Measurements from ENCODE around the gene GNG2.

The GNG2 gene

DNA sequence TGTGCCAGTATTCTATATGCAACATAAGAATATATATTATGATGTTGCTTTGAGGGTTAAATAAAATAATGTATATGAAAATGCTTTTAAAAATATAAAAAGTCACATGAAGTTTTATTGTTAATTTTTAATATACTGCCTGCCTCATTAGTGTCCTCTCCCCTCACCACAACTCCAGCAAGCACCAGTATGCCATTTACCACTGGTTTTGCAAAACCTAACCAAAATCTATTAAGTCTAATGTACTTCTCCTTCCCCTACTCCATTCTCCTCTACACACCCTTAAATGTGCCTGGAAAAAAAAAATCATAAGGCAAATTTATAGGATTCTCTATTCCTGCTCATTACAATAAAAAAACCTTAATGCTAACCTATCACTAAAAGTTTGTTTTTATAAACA, 24.0 kb upstream of the GNG2 start:
- no peak overlapping the region for H3K4me3 ChIP-seq (ENCODE audit: low read depth, low read length)
- no peak overlapping the region for H3K9ac ChIP-seq (ENCODE audit: low read depth, low read length)
- no peaks in the 10 kb centered on the region for H3K27me3 ChIP-seq (ENCODE audit: control insufficient read depth, insufficient read depth, low read length)
- H3K36me3 ChIP-seq (ENCODE audit: control insufficient read depth, insufficient read depth, low read length), result no peaks in the 10 kb centered on the region
- no peaks in the 10 kb centered on the region for H3K9me3 ChIP-seq (ENCODE audit: control insufficient read depth, insufficient read depth, low read length)
- peaks cover 20% of the 10 kb centered on the region for H3K4me1 ChIP-seq (ENCODE audit: control insufficient read depth, insufficient read depth, low read length)

DNA sequence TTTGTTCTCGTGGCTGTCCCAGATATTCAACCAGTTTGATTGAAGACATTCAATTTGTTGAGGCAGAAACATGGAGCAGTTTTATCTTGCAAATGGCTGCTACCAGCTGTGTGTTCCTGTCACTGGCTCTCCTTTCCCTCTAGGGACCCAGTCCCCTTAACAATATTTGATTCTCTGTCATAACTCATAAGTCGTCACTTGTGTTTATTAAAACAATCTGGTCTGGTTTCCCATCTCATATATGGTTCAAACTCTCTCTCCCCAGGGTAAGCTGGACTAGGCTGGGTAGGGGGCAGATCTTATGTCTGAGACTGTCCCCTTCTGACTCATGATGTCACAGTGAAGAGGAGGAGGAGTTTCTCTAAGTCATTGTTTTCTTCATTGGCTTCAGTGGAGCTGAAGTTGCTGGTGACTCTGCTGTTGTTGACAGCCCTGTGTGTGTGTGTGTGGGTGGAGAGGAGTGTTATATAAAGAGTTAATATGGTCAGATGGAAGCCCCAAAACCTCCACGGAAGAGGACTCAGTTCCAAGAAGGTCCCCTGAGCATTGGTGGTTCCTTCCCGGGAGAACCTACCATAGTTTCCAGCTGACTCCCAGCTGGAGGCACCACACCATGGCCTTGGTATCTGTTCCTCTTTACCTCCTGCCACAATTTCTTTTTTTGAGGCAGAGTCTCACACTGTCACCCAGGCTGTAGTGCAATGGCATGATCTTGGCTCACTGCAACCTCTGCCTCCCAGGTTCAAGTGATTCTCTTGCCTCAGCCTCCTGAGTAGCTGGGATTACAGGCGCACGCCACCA, 16.1 kb upstream of the GNG2 start:
- Histone ChIP-seq H3K4me3 (ENCODE audit: low read depth, low read length) (no peak overlapping the region), H3K27me3 (ENCODE audit: control insufficient read depth, insufficient read depth, low read length) (no peaks in the 10 kb centered on the region), H3K36me3 (ENCODE audit: control insufficient read depth, insufficient read depth, low read length) (no peaks in the 10 kb centered on the region), H3K9ac (ENCODE audit: low read depth, low read length) (no peak overlapping the region), H3K4me1 (ENCODE audit: control insufficient read depth, insufficient read depth, low read length) (peaks cover 11% of the 10 kb centered on the region), H3K9me3 (ENCODE audit: control insufficient read depth, insufficient read depth, low read length) (no peaks in the 10 kb centered on the region)

DNA sequence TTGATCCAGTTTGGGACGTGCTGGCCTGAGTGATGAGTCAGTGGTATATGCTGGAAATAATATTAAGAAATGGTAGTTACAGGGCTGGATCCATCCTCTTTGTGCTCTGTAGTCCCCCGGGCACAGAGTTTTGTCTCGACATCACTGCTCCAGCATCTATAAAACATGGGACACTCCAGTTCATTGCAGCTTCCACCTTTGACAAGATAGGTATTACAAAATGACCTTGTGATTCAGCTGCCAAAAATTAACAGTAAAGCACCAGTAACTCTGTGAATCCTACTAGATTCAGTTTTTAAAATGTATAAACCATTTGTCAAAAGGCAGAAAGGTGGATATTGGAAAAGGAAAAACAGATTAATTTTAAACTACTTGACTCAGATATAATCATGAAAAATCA, 14.6 kb upstream of the GNG2 start:
- H3K9me3 ChIP-seq (ENCODE audit: control insufficient read depth, insufficient read depth, low read length), result no peaks in the 10 kb centered on the region
- H3K4me1 ChIP-seq (ENCODE audit: control insufficient read depth, insufficient read depth, low read length), result peaks cover 11% of the 10 kb centered on the region
- H3K4me3 ChIP-seq (ENCODE audit: low read depth, low read length), result no peak overlapping the region
- H3K27me3 ChIP-seq (ENCODE audit: control insufficient read depth, insufficient read depth, low read length), result no peaks in the 10 kb centered on the region
- no peak overlapping the region for H3K9ac ChIP-seq (ENCODE audit: low read depth, low read length)
- no peaks in the 10 kb centered on the region for H3K36me3 ChIP-seq (ENCODE audit: control insufficient read depth, insufficient read depth, low read length)

DNA sequence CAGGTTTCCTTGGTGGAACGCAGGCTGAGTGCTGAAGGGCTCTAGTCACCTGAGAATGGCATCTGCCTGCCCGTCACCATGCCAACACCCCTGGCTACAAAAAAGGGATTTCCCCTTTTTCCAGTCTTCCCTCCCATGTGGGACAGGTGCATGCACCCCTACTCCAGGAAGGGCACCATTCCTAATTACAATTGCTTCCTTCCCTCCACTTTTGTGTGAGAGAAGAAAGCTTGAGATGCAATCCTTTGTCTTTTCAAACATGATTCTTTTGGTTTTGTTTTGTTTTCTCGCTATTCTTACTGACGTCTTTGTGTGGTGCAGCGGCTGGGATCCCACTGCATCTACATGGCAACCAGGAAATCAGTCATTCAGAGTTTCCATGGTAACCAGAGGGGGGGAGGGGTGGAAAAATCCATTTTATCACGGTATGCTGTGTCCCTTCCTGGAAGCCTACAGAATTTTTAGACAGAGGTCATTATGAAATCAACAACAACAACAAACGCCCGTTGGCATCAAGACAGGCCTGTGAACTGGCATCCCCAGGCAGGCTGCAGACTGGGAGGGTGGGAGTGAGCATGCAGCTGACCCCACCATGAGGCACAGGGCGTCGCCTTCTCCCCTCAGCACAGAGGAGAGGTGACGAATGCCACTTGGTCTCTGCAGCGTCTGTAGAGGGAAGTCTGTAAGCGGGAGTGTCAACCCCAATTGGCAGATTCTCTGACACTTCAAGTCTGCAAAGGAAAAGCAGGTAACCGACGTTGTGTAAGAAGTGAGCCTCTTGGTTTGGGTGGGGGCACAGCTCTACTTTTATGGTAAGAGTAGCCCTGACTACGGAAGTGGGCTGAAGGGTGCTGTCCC, 13.6 kb upstream of the GNG2 start:
- Histone ChIP-seq H3K4me3 (ENCODE audit: low read depth, low read length) (peak overlapping the region; percentile 46), H3K4me1 (ENCODE audit: control insufficient read depth, insufficient read depth, low read length) (peaks cover 11% of the 10 kb centered on the region), H3K9ac (ENCODE audit: low read depth, low read length) (no peak overlapping the region), H3K36me3 (ENCODE audit: control insufficient read depth, insufficient read depth, low read length) (no peaks in the 10 kb centered on the region), H3K27me3 (ENCODE audit: control insufficient read depth, insufficient read depth, low read length) (no peaks in the 10 kb centered on the region), H3K9me3 (ENCODE audit: control insufficient read depth, insufficient read depth, low read length) (no peaks in the 10 kb centered on the region)

DNA sequence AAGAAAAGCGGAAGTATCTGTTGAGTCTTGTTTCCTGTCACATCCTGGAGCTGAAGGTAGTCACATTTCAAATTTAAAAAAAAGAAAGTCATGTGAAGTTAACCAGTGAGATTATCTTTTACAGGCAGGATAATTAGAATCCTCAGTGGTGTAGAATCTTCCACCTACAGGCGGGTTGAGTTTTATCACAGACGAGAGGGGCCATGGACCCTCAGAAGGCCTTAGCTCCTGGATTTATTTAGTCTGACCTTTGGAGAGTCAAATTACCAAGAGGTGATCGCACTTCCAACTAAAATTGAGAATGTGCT, 13.0 kb upstream of the GNG2 start:
- H3K36me3 ChIP-seq (ENCODE audit: control insufficient read depth, insufficient read depth, low read length), result no peaks in the 10 kb centered on the region
- H3K4me3 ChIP-seq (ENCODE audit: low read depth, low read length), result peak overlapping the region; percentile 46
- peaks cover 11% of the 10 kb centered on the region for H3K4me1 ChIP-seq (ENCODE audit: control insufficient read depth, insufficient read depth, low read length)
- H3K9ac ChIP-seq (ENCODE audit: low read depth, low read length), result no peak overlapping the region
- H3K27me3 ChIP-seq (ENCODE audit: control insufficient read depth, insufficient read depth, low read length), result no peaks in the 10 kb centered on the region
- H3K9me3 ChIP-seq (ENCODE audit: control insufficient read depth, insufficient read depth, low read length), result no peaks in the 10 kb centered on the region

DNA sequence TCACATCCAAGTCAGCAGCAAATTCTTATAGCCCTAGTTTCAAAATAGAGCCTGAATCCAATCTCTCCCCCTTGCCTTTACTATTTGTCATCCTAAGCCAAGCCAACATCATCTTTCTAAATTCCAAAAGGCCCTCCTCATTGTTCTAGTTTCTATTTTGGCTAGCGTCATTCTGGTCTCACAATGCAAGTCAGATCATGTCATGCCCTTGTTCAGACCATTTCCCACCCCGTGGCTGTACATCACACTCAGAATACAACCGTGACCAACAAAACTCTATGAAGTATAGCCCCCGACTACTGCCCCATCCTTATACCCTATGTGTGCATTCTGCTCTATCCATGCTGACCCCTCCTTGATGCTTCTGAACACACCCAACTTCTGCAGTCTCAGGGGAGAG, 12.3 kb upstream of the GNG2 start:
- H3K9me3 ChIP-seq (ENCODE audit: control insufficient read depth, insufficient read depth, low read length), result no peaks in the 10 kb centered on the region
- no peak overlapping the region for H3K9ac ChIP-seq (ENCODE audit: low read depth, low read length)
- no peaks in the 10 kb centered on the region for H3K36me3 ChIP-seq (ENCODE audit: control insufficient read depth, insufficient read depth, low read length)
- no peaks in the 10 kb centered on the region for H3K27me3 ChIP-seq (ENCODE audit: control insufficient read depth, insufficient read depth, low read length)
- H3K4me3 ChIP-seq (ENCODE audit: low read depth, low read length), result no peak overlapping the region
- H3K4me1 ChIP-seq (ENCODE audit: control insufficient read depth, insufficient read depth, low read length), result peaks cover 11% of the 10 kb centered on the region

DNA sequence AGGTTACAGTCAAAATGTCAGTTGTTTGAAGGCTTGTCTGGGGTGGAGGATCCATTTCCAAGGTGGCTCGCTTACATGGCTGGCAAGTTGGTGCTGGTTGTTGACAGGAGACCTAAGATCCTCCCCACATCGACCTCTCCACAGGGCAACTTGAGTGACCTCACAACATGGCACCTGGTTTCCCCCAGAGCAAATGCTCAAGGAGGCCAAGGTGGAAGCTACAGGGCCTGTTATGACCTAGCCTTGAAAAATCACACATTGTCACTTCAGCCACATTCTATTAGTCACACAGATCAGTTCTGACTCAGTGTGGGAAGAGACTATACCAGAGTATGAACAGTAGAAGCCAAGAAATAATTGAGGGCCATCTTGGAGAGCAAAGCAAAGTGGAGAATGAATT, 11.3 kb upstream of the GNG2 start:
- H3K36me3 ChIP-seq (ENCODE audit: control insufficient read depth, insufficient read depth, low read length), result no peaks in the 10 kb centered on the region
- H3K9me3 ChIP-seq (ENCODE audit: control insufficient read depth, insufficient read depth, low read length), result no peaks in the 10 kb centered on the region
- H3K27me3 ChIP-seq (ENCODE audit: control insufficient read depth, insufficient read depth, low read length), result no peaks in the 10 kb centered on the region
- H3K4me3 ChIP-seq (ENCODE audit: low read depth, low read length), result no peak overlapping the region
- H3K4me1 ChIP-seq (ENCODE audit: control insufficient read depth, insufficient read depth, low read length), result peaks cover 11% of the 10 kb centered on the region
- no peak overlapping the region for H3K9ac ChIP-seq (ENCODE audit: low read depth, low read length)

DNA sequence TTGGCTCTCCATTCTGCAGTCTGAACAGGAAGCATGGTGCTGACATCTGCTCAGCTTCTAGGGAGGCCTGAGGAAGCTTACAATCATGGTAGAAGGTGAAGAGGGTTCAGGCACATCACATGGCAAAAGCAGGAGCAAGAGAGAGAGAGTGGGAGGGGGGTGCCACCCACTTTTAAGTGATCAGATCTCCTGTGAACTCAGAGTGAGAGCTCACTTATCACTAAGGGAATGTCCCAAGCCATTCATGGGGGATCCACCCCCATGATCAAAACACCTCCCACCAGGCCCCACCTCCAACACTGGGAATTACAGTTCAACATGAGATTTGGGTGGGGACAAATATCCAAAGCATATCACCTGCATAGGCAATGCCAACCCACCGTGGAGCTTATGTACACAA, 9.8 kb upstream of the GNG2 start:
- peaks cover 11% of the 10 kb centered on the region for H3K4me1 ChIP-seq (ENCODE audit: control insufficient read depth, insufficient read depth, low read length)
- H3K9ac ChIP-seq (ENCODE audit: low read depth, low read length), result no peak overlapping the region
- no peaks in the 10 kb centered on the region for H3K9me3 ChIP-seq (ENCODE audit: control insufficient read depth, insufficient read depth, low read length)
- H3K4me3 ChIP-seq (ENCODE audit: low read depth, low read length), result no peak overlapping the region
- H3K27me3 ChIP-seq (ENCODE audit: control insufficient read depth, insufficient read depth, low read length), result no peaks in the 10 kb centered on the region
- H3K36me3 ChIP-seq (ENCODE audit: control insufficient read depth, insufficient read depth, low read length), result no peaks in the 10 kb centered on the region

DNA sequence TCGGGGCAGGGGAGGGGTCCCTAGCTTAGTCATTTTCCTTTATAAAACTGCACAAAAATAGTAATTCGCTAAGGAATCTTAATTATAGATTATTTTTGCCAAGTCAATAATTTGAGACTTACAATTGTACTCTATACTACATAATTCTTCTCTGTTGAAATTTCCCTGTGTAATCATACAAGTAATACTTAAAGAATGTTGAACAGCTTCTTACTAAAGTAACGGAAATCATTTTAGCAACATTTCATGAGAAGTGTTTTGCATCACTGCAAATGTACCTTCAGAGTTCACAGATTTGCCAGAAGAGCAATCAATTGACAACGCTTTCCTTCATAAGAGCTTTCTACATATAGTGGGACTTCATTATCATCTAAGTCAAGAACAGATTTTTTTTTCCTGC, 7.9 kb upstream of the GNG2 start:
- Histone ChIP-seq H3K36me3 (ENCODE audit: control insufficient read depth, insufficient read depth, low read length) (no peaks in the 10 kb centered on the region), H3K9me3 (ENCODE audit: control insufficient read depth, insufficient read depth, low read length) (no peaks in the 10 kb centered on the region), H3K27me3 (ENCODE audit: control insufficient read depth, insufficient read depth, low read length) (no peaks in the 10 kb centered on the region), H3K4me1 (ENCODE audit: control insufficient read depth, insufficient read depth, low read length) (peaks cover 1% of the 10 kb centered on the region), H3K9ac (ENCODE audit: low read depth, low read length) (no peak overlapping the region), H3K4me3 (ENCODE audit: low read depth, low read length) (no peak overlapping the region)

DNA sequence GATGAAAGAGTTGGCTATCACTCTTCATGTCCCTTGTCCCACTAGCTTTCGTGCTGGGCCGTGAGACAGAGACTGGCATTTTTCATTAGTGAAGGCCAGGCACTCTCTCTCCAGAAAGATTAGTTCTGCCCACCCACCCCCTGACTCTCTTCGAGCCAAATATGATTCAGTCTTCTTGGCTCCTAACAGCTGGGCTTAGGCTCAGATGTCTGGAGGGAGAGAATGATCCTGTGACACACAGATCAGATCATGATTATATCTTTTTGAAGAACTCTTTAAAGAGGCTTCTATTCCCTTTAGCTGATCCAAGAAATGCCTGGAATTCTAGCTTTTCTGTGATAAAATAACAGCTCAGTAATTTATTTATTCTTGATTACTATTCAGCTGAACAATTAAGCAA, 5.2 kb upstream of the GNG2 start:
- Histone ChIP-seq H3K4me3 (ENCODE audit: low read depth, low read length) (no peak overlapping the region), H3K9ac (ENCODE audit: low read depth, low read length) (no peak overlapping the region), H3K9me3 (ENCODE audit: control insufficient read depth, insufficient read depth, low read length) (no peaks in the 10 kb centered on the region), H3K4me1 (ENCODE audit: control insufficient read depth, insufficient read depth, low read length) (no peaks in the 10 kb centered on the region), H3K27me3 (ENCODE audit: control insufficient read depth, insufficient read depth, low read length) (peaks cover 9% of the 10 kb centered on the region), H3K36me3 (ENCODE audit: control insufficient read depth, insufficient read depth, low read length) (no peaks in the 10 kb centered on the region)

DNA sequence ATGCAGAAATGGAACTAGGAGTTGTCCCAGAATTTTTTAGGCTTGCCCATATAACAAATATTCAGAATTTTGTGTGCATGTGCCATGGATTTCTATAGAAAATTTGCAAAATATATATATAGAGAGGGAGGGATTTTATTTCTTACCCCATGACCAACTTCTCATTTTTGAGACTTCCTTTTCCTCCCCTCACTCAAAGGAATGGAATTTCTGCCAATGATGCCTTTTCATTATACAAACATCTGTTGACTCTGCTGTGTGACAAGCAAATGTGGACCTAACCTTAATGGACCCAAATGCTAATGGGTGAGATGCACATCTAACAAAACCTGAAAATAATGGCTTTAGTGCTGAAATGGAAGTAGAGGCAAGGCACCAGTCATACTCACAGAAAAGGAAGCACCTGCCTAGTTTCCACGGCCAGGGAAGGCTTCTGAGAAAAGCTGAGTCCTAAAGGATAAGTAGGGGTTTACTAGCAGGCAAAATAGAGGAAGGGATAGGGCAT, 3.6 kb upstream of the GNG2 start:
- Histone ChIP-seq H3K4me1 (ENCODE audit: control insufficient read depth, insufficient read depth, low read length) (no peaks in the 10 kb centered on the region), H3K9me3 (ENCODE audit: control insufficient read depth, insufficient read depth, low read length) (no peaks in the 10 kb centered on the region), H3K9ac (ENCODE audit: low read depth, low read length) (no peak overlapping the region), H3K27me3 (ENCODE audit: control insufficient read depth, insufficient read depth, low read length) (peaks cover 21% of the 10 kb centered on the region), H3K4me3 (ENCODE audit: low read depth, low read length) (no peak overlapping the region), H3K36me3 (ENCODE audit: control insufficient read depth, insufficient read depth, low read length) (no peaks in the 10 kb centered on the region)

DNA sequence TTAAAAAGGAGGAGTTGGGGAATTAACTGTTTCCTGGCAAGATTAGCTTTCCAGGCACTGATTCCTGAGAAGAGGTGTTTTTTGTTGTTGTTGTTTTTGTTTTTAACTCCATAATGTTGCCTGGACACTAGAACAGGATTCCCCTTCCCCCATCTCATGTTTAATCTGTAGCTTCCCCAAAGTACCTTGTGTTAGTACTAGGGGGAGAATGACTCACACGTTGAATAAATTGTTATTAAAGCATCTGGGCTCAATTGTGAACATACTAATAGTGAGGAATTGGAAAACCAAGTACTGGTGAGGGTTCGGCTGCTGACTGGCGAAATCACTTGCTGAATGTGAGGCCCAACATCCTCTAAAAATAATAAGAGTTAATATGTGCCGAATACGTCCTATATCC, 1.3 kb upstream of the GNG2 start:
- Histone ChIP-seq H3K9ac (ENCODE audit: low read depth, low read length) (no peak overlapping the region), H3K4me1 (ENCODE audit: control insufficient read depth, insufficient read depth, low read length) (no peaks in the 10 kb centered on the region), H3K4me3 (ENCODE audit: low read depth, low read length) (no peak overlapping the region), H3K36me3 (ENCODE audit: control insufficient read depth, insufficient read depth, low read length) (no peaks in the 10 kb centered on the region), H3K27me3 (ENCODE audit: control insufficient read depth, insufficient read depth, low read length) (peaks cover 39% of the 10 kb centered on the region), H3K9me3 (ENCODE audit: control insufficient read depth, insufficient read depth, low read length) (no peaks in the 10 kb centered on the region)

All from iPS-15b (cell line).